A549 (cell line): ENCODE data around the gene KCNIP4. TPM values are rescaled to one million over a fixed set of nuclear protein-coding genes. Genes with fewer than 3 reads are reported as not detected.

Source experiments
- ATAC-seq, 2 experiments: fragments of 200-7000 bp in 1 of 2; fragments of >200 bp in 1 of 2; cut with Nextera tagmentation in 1 of 2; cut with Tn5 transposase in 1 of 2; 3 replicates each; pipeline versions ENCODE4 v1.8.0 to v1.9.1; 2018 to 2020; ENCODE audit warnings: mild to moderate bottlenecking in 1 of 2, moderate library complexity in 1 of 2
- CTCF ChIA-PET: fragments of 300-600 bp; sonication (Branson Sonifier 250); formaldehyde crosslinking; extraction: SDS; loops from one replicate; lab custom pipeline; 2021; ENCODE audit warnings: antibody characterized with exemption, inconsistent platforms; lab: Yijun Ruan, JAX
- POLR2A ChIA-PET: fragments of 350-600 bp; formaldehyde crosslinking; extraction: SDS; loops from one replicate; lab custom pipeline; 2021; ENCODE audit warnings: antibody characterized with exemption, inconsistent platforms; lab: Yijun Ruan, JAX
- DNase-seq, 2 experiments: peaks; one replicate each; pipeline versions ENCODE4 v3.0.0 to v3.0.0-alpha.2; 2011 to 2016; ENCODE audit warnings: low read depth in 1 of 2, low spot score in 1 of 2
- FAIRE-seq: peaks from 2 replicates; lab custom pipeline; 2011; peaks lifted over from hg19 to GRCh38; lab: Jason Lieb, UNC
- H3K27ac ChIP-seq, 2 experiments: fragments of >200 bp; sonication (Bioruptor Twin); formaldehyde crosslinking; 3 replicates each; pipeline ENCODE4 v1.5.1; 2016 to 2017
- H3K4me1 ChIP-seq: fragments of >200 bp; sonication (Bioruptor Twin); formaldehyde crosslinking; 3 replicates; pipeline ENCODE4 v1.6.1; 2016
- H3K4me2 ChIP-seq: fragments of >200 bp; sonication (Bioruptor Twin); formaldehyde crosslinking; 3 replicates; pipeline ENCODE4 v1.6.1; 2016
- H3K4me3 ChIP-seq: fragments of >200 bp; sonication (Bioruptor Twin); formaldehyde crosslinking; 3 replicates; pipeline ENCODE4 v1.5.1; 2016
- H3K9me3 ChIP-seq: fragments of >200 bp; sonication (Bioruptor Twin); formaldehyde crosslinking; 3 replicates; pipeline ENCODE4 v1.6.1; 2016
- CBX2 ChIP-seq: fragments of 200-600 bp; sonication (generic); IDR thresholded peaks from 2 replicates; pipeline ENCODE4 v1.6.1; 2016; ENCODE audit warnings: low read depth, mild to moderate bottlenecking, borderline replicate concordance
- CEBPB ChIP-seq, 2 experiments: fragments of >200 bp in 1 of 2; sonication (Bioruptor Twin) in 1 of 2; formaldehyde crosslinking in 1 of 2; IDR thresholded peaks; 2 replicates each; pipeline ENCODE4 v1.6.1; 2012 to 2016
- CHD2 ChIP-seq: fragments of 150-350 bp; IDR thresholded peaks from 2 replicates; pipeline ENCODE4 v1.6.1; 2014; ENCODE audit warnings: low read length; ENCODE audit not compliant: partially characterized antibody
- CHD4 ChIP-seq: fragments of 200-600 bp; sonication (generic); IDR thresholded peaks from 2 replicates; pipeline ENCODE4 v1.6.1; 2016; ENCODE audit warnings: antibody characterized with exemption, mild to moderate bottlenecking, borderline replicate concordance
- EHF ChIP-seq: fragments of 250-450 bp; sonication (Bioruptor Pico); IDR thresholded peaks from 2 replicates; pipeline ENCODE4 v1.5.0; 2020; ENCODE audit warnings: mild to moderate bottlenecking
- EHMT2 ChIP-seq: fragments of 200-600 bp; sonication (generic); IDR thresholded peaks from 2 replicates; pipeline ENCODE4 v1.6.1; 2016; ENCODE audit warnings: antibody characterized with exemption, low read depth, mild to moderate bottlenecking, moderate library complexity
- ESRRA ChIP-seq: fragments of 150-350 bp; IDR thresholded peaks from 2 replicates; pipeline ENCODE4 v1.6.1; 2014; ENCODE audit warnings: mild to moderate bottlenecking, low read length, borderline replicate concordance
- FOSB ChIP-seq: fragments of 250-450 bp; sonication (Bioruptor Pico); IDR thresholded peaks from 2 replicates; pipeline ENCODE4 v1.5.0; 2020; ENCODE audit warnings: mild to moderate bottlenecking, moderate library complexity
- HEYL ChIP-seq: fragments of 250-450 bp; sonication (Bioruptor Pico); IDR thresholded peaks from 2 replicates; pipeline ENCODE4 v1.8.0; 2021; ENCODE audit warnings: mild to moderate bottlenecking, moderate library complexity
- HOXB13 ChIP-seq: fragments of 250-450 bp; sonication (Bioruptor Pico); IDR thresholded peaks from 2 replicates; pipeline ENCODE4 v1.5.0; 2020; ENCODE audit warnings: low read depth, mild to moderate bottlenecking, moderate library complexity
- HOXB5 ChIP-seq: fragments of 250-450 bp; sonication (Bioruptor Pico); IDR thresholded peaks from 2 replicates; pipeline ENCODE4 v1.5.0; 2020; ENCODE audit warnings: mild to moderate bottlenecking, moderate library complexity
- JUN ChIP-seq, 2 experiments: fragments of >200 bp; sonication (Bioruptor Twin); formaldehyde crosslinking; IDR thresholded peaks; 2 replicates in 1 of 2; 3 replicates in 1 of 2; pipeline ENCODE4 v1.6.1; 2016 to 2017
- JUNB ChIP-seq: fragments of >200 bp; sonication (Bioruptor Twin); formaldehyde crosslinking; IDR thresholded peaks from 2 replicates; pipeline ENCODE4 v1.6.1; 2016
- KDM5A ChIP-seq: fragments of 200-600 bp; sonication (generic); IDR thresholded peaks from 2 replicates; pipeline ENCODE4 v1.6.1; 2016; ENCODE audit warnings: antibody characterized with exemption, mild to moderate bottlenecking
- MAZ ChIP-seq: fragments of 150-350 bp; IDR thresholded peaks from 2 replicates; pipeline ENCODE4 v1.6.1; 2014; ENCODE audit warnings: antibody characterized with exemption, low read depth, low read length, borderline replicate concordance
- NFE2L2 ChIP-seq: fragments of 150-350 bp; conservative IDR thresholded peaks from 2 replicates; pipeline ENCODE4 v1.6.1; 2014; ENCODE audit warnings: low read length
- NR3C1 ChIP-seq: fragments of >200 bp; sonication (Bioruptor Twin); formaldehyde crosslinking; IDR thresholded peaks from 3 replicates; pipeline ENCODE4 v1.6.1; 2017
- PHF8 ChIP-seq: fragments of 200-600 bp; sonication (generic); IDR thresholded peaks from 2 replicates; pipeline ENCODE4 v1.6.1; 2016; ENCODE audit warnings: low read depth, mild to moderate bottlenecking, antibody characterized with exemption, moderate library complexity, borderline replicate concordance
- POLR2A ChIP-seq: IDR thresholded peaks from 2 replicates; pipeline ENCODE4 v1.6.1; 2012; ENCODE audit warnings: mild to moderate bottlenecking, low read length
- RARB ChIP-seq: fragments of 250-450 bp; sonication (Bioruptor Pico); IDR thresholded peaks from 2 replicates; pipeline ENCODE4 v1.8.0; 2021; ENCODE audit warnings: mild to moderate bottlenecking, moderate library complexity
- RCOR1 ChIP-seq: fragments of 150-350 bp; IDR thresholded peaks from 2 replicates; pipeline ENCODE4 v1.6.1; 2014; ENCODE audit warnings: antibody characterized with exemption, low read length, low read depth
- RFX5 ChIP-seq: fragments of 450-650 bp; IDR thresholded peaks from 2 replicates; pipeline ENCODE4 v1.7.1; 2014; ENCODE audit warnings: antibody characterized with exemption, mild to moderate bottlenecking, moderate library complexity
- SMC3 ChIP-seq: fragments of >200 bp; sonication (Bioruptor Twin); formaldehyde crosslinking; IDR thresholded peaks from 3 replicates; pipeline ENCODE4 v1.6.1; 2018; ENCODE audit warnings: inconsistent platforms
- TFCP2L1 ChIP-seq: fragments of 250-450 bp; sonication (Bioruptor Pico); IDR thresholded peaks from 2 replicates; pipeline ENCODE4 v1.5.0; 2021; ENCODE audit warnings: mild to moderate bottlenecking
- ZC3H11A ChIP-seq: fragments of 450-650 bp; IDR thresholded peaks from 2 replicates; pipeline ENCODE4 v1.6.1; 2014; ENCODE audit warnings: antibody characterized with exemption, mild to moderate bottlenecking
- ZFP36 ChIP-seq: fragments of 450-650 bp; IDR thresholded peaks from 2 replicates; pipeline ENCODE4 v1.6.1; 2014; ENCODE audit warnings: borderline replicate concordance; ENCODE audit not compliant: partially characterized antibody
- ZNF302 ChIP-seq: fragments of 250-450 bp; sonication (Bioruptor Pico); IDR thresholded peaks from 2 replicates; pipeline ENCODE4 v1.9.0; 2021; ENCODE audit warnings: inconsistent platforms, mild to moderate bottlenecking, moderate library complexity
- WGBS: methylation state at CpG from one replicate; pipeline ENCODE4 v1.1.6; 2017; ENCODE audit errors: missing lambda C conversion rate; 5-methylcytosine and 5-hydroxymethylcytosine counted together
- polyA plus RNA-seq, 4 experiments: library from polyadenylated mRNA; depleted of rRNA in 3 of 4; stranded (reverse); fragments of >200 nt; fragmentation: RNase III in 1 of 4; extraction: RNeasy Plus Mini Kit Qiagen cat#74134 plus additional on column Dnase treatment in 1 of 4; gene quantifications; 2 replicates in 3 of 4; 3 replicates in 1 of 4; pipeline ENCODE4 v1.2.3, GENCODE V29; 2011 to 2017
- TF ChIP-seq, protein P1 (sequence below): fragments of 250-450 bp; sonication (Bioruptor Pico); IDR thresholded peaks from 2 replicates; pipeline ENCODE4 v1.5.0; 2020; ENCODE audit warnings: low read depth, mild to moderate bottlenecking, moderate library complexity
- TF ChIP-seq, protein P2 (sequence below): IDR thresholded peaks from 2 replicates; pipeline ENCODE4 v1.6.1; 2012
- TF ChIP-seq, protein P3 (sequence below): fragments of 150-350 bp; IDR thresholded peaks from 2 replicates; pipeline ENCODE4 v1.6.1; 2014; ENCODE audit warnings: low read depth, mild to moderate bottlenecking, low read length
- TF ChIP-seq, protein P4 (sequence below): fragments of 200-600 bp; sonication (generic); IDR thresholded peaks from 2 replicates; pipeline ENCODE4 v1.6.1; 2016; ENCODE audit warnings: antibody characterized with exemption, mild to moderate bottlenecking, moderate library complexity

The KCNIP4 gene
- polyA plus RNA-seq, 2 of the 4 experiments (the other 2 are of a cell fraction), result not detected

DNA sequence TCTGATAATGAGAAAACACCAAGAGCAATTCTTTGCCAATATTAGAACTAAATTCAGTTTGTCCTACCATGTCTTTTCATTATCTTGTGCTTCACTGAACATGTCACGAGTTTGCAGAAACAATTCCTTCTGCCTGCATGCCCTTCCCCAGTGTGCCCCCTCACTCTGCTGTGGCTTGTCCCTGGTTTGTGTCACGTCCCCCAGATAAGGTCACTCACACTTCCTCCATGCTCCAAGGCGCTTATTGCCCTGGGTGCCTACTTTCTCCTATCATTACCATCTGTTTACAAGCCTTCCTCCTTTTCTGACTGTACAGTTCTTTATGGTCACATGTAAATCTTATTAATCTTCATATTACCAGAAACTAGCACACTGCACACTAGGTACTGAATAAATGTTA is 394.1 kb downstream of the KCNIP4 start:
- H3K4me3 ChIP-seq, result no peak overlapping the region
- no peaks in the 10 kb centered on the region for H3K9me3 ChIP-seq
- no peak overlapping the region for H3K4me2 ChIP-seq
- H3K27ac ChIP-seq, result no peak overlapping the region
- ATAC-seq (no peak), FAIRE-seq (no peak), DNase-seq (no peak)
- POLR2A ChIA-PET, result no interaction called here
- H3K4me1 ChIP-seq, result no peaks in the 10 kb centered on the region
- 0% methylated on average over 3 of the region's 3 CpGs for WGBS
- TF ChIP-seq EHF (CRISPR knock-in tag), result no peak
- no peak for TF ChIP-seq FOSB (CRISPR knock-in tag)
- TF ChIP-seq, protein P1, sequence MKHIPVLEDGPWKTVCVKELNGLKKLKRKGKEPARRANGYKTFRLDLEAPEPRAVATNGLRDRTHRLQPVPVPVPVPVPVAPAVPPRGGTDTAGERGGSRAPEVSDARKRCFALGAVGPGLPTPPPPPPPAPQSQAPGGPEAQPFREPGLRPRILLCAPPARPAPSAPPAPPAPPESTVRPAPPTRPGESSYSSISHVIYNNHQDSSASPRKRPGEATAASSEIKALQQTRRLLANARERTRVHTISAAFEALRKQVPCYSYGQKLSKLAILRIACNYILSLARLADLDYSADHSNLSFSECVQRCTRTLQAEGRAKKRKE (CRISPR knock-in tag), result no peak
- TF ChIP-seq PHF8, result no peak
- TF ChIP-seq NFE2L2, result no peak
- no peak for TF ChIP-seq EHMT2
- no peak for TF ChIP-seq MAZ
- TF ChIP-seq ZFP36, result no peak
- no peak for TF ChIP-seq NR3C1
- no peak for TF ChIP-seq POLR2A
- no peak for TF ChIP-seq ZNF302 (CRISPR knock-in tag)
- TF ChIP-seq KDM5A, result no peak
- no peak for TF ChIP-seq CHD4
- no peak for TF ChIP-seq CEBPB (IDR thresholded peaks at IDR 0.05)
- CTCF ChIA-PET, result no interaction called here

DNA sequence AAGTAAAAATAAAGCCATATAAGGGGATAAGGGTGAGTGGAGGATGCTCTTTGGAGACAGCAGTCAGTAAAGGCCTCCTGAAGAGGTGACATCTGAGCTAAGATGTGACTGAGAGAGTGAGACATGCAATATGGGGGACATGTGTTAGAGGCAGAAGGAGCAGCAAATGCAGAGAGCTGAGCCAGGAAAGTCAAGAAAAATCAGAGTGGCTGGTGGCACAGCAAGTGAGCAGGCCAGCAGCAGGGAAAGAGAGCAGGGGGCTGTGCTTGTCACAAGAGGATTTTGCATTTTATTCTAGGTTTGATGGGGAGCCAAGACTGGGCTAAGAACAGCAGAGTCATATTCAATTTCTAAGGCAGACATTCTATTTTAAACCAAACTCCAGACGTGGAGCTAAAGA is 394.5 kb downstream of the KCNIP4 start:
- no peak overlapping the region for H3K4me3 ChIP-seq
- no peak for ATAC-seq
- H3K4me2 ChIP-seq, result no peak overlapping the region
- H3K4me1 ChIP-seq, result no peaks in the 10 kb centered on the region
- H3K27ac ChIP-seq, result no peak overlapping the region
- CTCF ChIA-PET, result no interaction called here
- POLR2A ChIA-PET, result no interaction called here
- FAIRE-seq, result no peak
- TF ChIP-seq JUN (IDR thresholded peaks at IDR 0.05) (no peak), RFX5 (no peak), RCOR1 (no peak), ZC3H11A (no peak), HEYL (CRISPR knock-in tag) (no peak)
- TF ChIP-seq, protein P2, sequence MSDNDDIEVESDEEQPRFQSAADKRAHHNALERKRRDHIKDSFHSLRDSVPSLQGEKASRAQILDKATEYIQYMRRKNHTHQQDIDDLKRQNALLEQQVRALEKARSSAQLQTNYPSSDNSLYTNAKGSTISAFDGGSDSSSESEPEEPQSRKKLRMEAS, result no peak
- DNase-seq, result no peak
- H3K9me3 ChIP-seq, result no peaks in the 10 kb centered on the region
- 4% methylated on average over 1 of the region's 1 CpG for WGBS

DNA sequence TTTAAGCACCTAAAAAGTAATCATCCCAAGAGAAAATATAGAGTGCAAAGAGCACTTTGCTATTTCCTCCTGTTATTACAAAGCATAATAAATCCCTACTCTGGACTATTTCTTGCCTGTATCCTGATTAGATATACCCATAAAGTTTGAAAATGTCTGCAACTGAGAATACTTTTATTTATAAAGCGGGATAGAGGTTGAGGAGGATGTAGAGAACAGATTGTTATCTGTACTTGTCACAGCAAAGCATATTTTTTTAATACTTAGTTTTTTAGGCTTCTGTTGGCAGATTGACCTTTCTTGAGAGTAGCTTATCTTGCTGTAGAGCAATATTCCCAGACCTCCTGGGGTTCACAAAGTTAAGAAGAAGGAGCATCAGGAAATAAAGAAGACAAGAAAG is 396.1 kb downstream of the KCNIP4 start:
- no peak for FAIRE-seq
- 0% methylated on average over 1 of the region's 1 CpG for WGBS
- TF ChIP-seq KDM5A (no peak), CBX2 (no peak), HOXB13 (CRISPR knock-in tag) (no peak), ESRRA (no peak), MAZ (no peak), SMC3 (no peak), TFCP2L1 (CRISPR knock-in tag) (no peak), JUNB (no peak), RARB (CRISPR knock-in tag) (no peak), HOXB5 (no peak), JUN (IDR thresholded peaks at IDR 0.05) (no peak), CHD2 (no peak), FOSB (CRISPR knock-in tag) (no peak)
- TF ChIP-seq, protein P3, sequence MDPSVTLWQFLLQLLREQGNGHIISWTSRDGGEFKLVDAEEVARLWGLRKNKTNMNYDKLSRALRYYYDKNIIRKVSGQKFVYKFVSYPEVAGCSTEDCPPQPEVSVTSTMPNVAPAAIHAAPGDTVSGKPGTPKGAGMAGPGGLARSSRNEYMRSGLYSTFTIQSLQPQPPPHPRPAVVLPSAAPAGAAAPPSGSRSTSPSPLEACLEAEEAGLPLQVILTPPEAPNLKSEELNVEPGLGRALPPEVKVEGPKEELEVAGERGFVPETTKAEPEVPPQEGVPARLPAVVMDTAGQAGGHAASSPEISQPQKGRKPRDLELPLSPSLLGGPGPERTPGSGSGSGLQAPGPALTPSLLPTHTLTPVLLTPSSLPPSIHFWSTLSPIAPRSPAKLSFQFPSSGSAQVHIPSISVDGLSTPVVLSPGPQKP, result no peak
- TF ChIP-seq, protein P1 (CRISPR knock-in tag), result no peak
- TF ChIP-seq, protein P4, sequence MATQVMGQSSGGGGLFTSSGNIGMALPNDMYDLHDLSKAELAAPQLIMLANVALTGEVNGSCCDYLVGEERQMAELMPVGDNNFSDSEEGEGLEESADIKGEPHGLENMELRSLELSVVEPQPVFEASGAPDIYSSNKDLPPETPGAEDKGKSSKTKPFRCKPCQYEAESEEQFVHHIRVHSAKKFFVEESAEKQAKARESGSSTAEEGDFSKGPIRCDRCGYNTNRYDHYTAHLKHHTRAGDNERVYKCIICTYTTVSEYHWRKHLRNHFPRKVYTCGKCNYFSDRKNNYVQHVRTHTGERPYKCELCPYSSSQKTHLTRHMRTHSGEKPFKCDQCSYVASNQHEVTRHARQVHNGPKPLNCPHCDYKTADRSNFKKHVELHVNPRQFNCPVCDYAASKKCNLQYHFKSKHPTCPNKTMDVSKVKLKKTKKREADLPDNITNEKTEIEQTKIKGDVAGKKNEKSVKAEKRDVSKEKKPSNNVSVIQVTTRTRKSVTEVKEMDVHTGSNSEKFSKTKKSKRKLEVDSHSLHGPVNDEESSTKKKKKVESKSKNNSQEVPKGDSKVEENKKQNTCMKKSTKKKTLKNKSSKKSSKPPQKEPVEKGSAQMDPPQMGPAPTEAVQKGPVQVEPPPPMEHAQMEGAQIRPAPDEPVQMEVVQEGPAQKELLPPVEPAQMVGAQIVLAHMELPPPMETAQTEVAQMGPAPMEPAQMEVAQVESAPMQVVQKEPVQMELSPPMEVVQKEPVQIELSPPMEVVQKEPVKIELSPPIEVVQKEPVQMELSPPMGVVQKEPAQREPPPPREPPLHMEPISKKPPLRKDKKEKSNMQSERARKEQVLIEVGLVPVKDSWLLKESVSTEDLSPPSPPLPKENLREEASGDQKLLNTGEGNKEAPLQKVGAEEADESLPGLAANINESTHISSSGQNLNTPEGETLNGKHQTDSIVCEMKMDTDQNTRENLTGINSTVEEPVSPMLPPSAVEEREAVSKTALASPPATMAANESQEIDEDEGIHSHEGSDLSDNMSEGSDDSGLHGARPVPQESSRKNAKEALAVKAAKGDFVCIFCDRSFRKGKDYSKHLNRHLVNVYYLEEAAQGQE, result no peak

More for the DNA sequence above, 396.1 kb downstream of the KCNIP4 start:
- Histone ChIP-seq H3K9me3 (no peaks in the 10 kb centered on the region), H3K4me3 (no peak overlapping the region), H3K4me2 (no peak overlapping the region), H3K27ac (no peak overlapping the region), H3K4me1 (no peaks in the 10 kb centered on the region)
- no peak for ATAC-seq
- CTCF ChIA-PET, result no interaction called here
- POLR2A ChIA-PET, result no interaction called here
- no peak for DNase-seq
